GM12865 (cell line): Measurements from ENCODE around the gene ETFB.

Source experiments
- DNase-seq: peaks from one replicate; pipeline ENCODE4 v3.0.0; 2010; ENCODE audit warnings: low read depth
- H3K4me3 ChIP-seq: 2 replicates; pipeline ENCODE4 v1.5.1; 2011; ENCODE audit warnings: mild to moderate bottlenecking, low read depth, low read length, control low read depth
- CTCF ChIP-seq: IDR thresholded peaks from 2 replicates; pipeline ENCODE4 v1.5.1; 2011; ENCODE audit warnings: low read length, control low read depth, low read depth, inconsistent platforms; ENCODE audit not compliant: insufficient read depth; ENCODE audit errors: missing control alignments

Gene ETFB

GRCh38 chr19:51367565-51368365 lies 1.6 kb upstream of the ETFB start:
- TF ChIP-seq CTCF = no peak
- DNase-seq = peak; percentile 100
- peak overlapping the region; percentile 93 for H3K4me3 ChIP-seq

GRCh38 chr19:51367255-51367564 lies 1.0 kb upstream of the ETFB start:
- H3K4me3 ChIP-seq = peak overlapping the region; percentile 93
- no peak for DNase-seq
- no peak for TF ChIP-seq CTCF

GRCh38 chr19:51366389-51367254 lies 434 bp upstream of the ETFB start:
- no peak for TF ChIP-seq CTCF
- peak overlapping the region; percentile 93 for H3K4me3 ChIP-seq
- peak; percentile 98 for DNase-seq

- H3K4me3 ChIP-seq = peak overlapping the region; percentile 93
- TF ChIP-seq CTCF = no peak
- peak; percentile 36 for DNase-seq
These were observed 800 bp downstream of the ETFB start for GRCh38 chr19:51365211-51365964.

- no peak overlapping the region for H3K4me3 ChIP-seq
- no peak for TF ChIP-seq CTCF
- no peak for DNase-seq
These were observed 1.7 kb downstream of the ETFB start for GRCh38 chr19:51364200-51365106.

- no peak for DNase-seq
- H3K4me3 ChIP-seq = no peak overlapping the region
- no peak for TF ChIP-seq CTCF
These were observed 4.9 kb downstream of the ETFB start for GRCh38 chr19:51361239-51361638.
